ENCODE data around the gene CCR1. TPM values are rescaled to one million over a fixed set of nuclear protein-coding genes. Genes with fewer than 3 reads are reported as not detected.

CCR1 gene
- total RNA-seq: 7.7 TPM
- polyA plus RNA-seq: 7.3 TPM

- no peak for DNase-seq (ENCODE audit: extremely low spot score)
- Histone ChIP-seq H3K4me1 (ENCODE audit: insufficient read depth) (no peaks in the 10 kb centered on the region), H3K27ac (ENCODE audit: low read depth) (no peak within 1 kb of the TSS), H3K36me3 (ENCODE audit: insufficient read depth) (no peaks in the 10 kb centered on the region), H3K4me3 (ENCODE audit: low read depth, low read length) (no peak within 1 kb of the TSS)
- 31% methylated on average over 3 of the region's 3 CpGs for WGBS
These were observed at the start of gene CCR1 for GRCh38 chr3:46208167-46208704. Gene CCR1, minus strand, starts transcription at chr3:46208313. Its CDS starts 4,000 bp downstream, at chr3:46204313.

GRCh38 chr3:46252980-46253379, 44.9 kb upstream of the CCR1 start:
- no peak overlapping the region for H3K27ac ChIP-seq (ENCODE audit: low read depth)
- no peaks in the 10 kb centered on the region for H3K36me3 ChIP-seq (ENCODE audit: insufficient read depth)
- H3K4me1 ChIP-seq (ENCODE audit: insufficient read depth): no peaks in the 10 kb centered on the region
- no peak overlapping the region for H3K4me3 ChIP-seq (ENCODE audit: low read depth, low read length)
- 50% methylated on average over 1 of the region's 1 CpG for WGBS
- DNase-seq (ENCODE audit: extremely low spot score): no peak

DNA sequence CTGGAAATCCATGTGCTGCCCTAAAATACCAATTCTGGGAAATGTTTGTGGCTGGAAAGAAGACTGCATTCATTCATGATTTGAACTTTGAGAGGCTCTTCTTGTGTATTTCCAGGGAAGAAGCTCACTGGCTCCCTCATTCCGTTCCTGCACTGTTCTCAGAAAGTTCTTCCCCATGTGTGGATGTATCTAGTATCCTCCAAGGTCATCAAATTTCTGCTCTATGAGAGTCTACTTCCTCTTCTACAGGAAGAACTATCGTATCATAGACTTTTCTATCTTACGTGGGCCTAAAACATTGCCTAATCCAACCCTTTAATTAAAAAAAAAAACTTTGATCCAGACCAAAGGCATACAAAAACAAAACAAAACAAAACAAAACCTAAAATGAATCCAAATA, 37.0 kb upstream of the CCR1 start:
- H3K4me3 ChIP-seq (ENCODE audit: low read depth, low read length): no peak overlapping the region
- no peak for DNase-seq (ENCODE audit: extremely low spot score)
- no peaks in the 10 kb centered on the region for H3K4me1 ChIP-seq (ENCODE audit: insufficient read depth)
- no peaks in the 10 kb centered on the region for H3K36me3 ChIP-seq (ENCODE audit: insufficient read depth)
- WGBS: 84% methylated on average over 3 of the region's 3 CpGs
- H3K27ac ChIP-seq (ENCODE audit: low read depth): no peak overlapping the region

GRCh38 chr3:46243560-46243959, 35.4 kb upstream of the CCR1 start:
- no peaks in the 10 kb centered on the region for H3K36me3 ChIP-seq (ENCODE audit: insufficient read depth)
- no peak overlapping the region for H3K4me3 ChIP-seq (ENCODE audit: low read depth, low read length)
- no peaks in the 10 kb centered on the region for H3K4me1 ChIP-seq (ENCODE audit: insufficient read depth)
- WGBS: 74% methylated on average over 2 of the region's 2 CpGs
- no peak overlapping the region for H3K27ac ChIP-seq (ENCODE audit: low read depth)
- DNase-seq (ENCODE audit: extremely low spot score): no peak

DNA sequence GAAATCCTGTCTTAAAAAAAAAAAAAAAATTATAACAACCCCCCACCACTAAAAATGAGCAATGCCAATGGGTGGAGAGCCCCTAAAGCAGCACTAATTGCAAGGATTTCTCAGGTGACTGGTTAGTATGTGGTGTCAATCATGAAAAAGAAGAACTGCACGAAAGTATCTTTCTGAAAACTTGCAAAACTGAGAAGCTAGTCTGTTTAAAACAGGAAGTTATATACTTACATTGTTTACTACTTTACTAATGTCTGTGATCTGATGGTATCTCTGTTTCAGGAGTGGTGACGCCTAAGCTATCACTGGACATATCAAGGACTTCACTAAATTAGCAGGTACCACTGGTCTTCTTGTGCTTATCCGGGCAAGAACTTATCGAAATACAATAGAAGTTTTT, 34.0 kb upstream of the CCR1 start, which contains the start of gene CCR3:
Gene CCR3 (plus strand): TSS at position 341 of the 400 bp plus-strand sequence. CDS start 22,699 bp downstream, outside the sequence.
- no peak for DNase-seq (ENCODE audit: extremely low spot score)
- no peak within 1 kb of the TSS for H3K4me3 ChIP-seq (ENCODE audit: low read depth, low read length)
- 70% methylated on average over 4 of the region's 4 CpGs for WGBS
- H3K27ac ChIP-seq (ENCODE audit: low read depth): no peak within 1 kb of the TSS
- H3K36me3 ChIP-seq (ENCODE audit: insufficient read depth): no peaks in the 10 kb centered on the region
- H3K4me1 ChIP-seq (ENCODE audit: insufficient read depth): no peaks in the 10 kb centered on the region

DNA sequence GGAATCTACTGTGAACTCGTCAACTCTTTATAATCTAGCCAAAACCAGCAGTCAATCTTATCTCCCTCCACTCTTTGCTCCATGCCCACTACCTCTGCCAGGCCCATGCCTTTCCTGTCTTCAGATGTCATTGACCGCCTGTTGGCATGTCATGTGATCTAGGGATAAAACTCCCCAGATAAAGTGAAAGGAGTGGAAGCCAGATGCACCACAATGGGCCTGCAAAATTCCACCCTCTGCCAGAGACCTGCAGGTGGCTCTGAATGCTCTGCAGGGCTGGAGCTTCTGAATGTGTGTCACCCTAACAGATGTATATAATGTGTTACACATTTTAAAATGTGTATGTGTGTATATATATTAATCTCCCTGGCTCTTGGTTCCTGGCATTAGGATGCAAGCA, 31.8 kb upstream of the CCR1 start:
- 67% methylated on average over 2 of the region's 2 CpGs for WGBS
- H3K4me1 ChIP-seq (ENCODE audit: insufficient read depth): no peaks in the 10 kb centered on the region
- no peak overlapping the region for H3K27ac ChIP-seq (ENCODE audit: low read depth)
- no peak for DNase-seq (ENCODE audit: extremely low spot score)
- H3K36me3 ChIP-seq (ENCODE audit: insufficient read depth): no peaks in the 10 kb centered on the region
- no peak overlapping the region for H3K4me3 ChIP-seq (ENCODE audit: low read depth, low read length)

DNA sequence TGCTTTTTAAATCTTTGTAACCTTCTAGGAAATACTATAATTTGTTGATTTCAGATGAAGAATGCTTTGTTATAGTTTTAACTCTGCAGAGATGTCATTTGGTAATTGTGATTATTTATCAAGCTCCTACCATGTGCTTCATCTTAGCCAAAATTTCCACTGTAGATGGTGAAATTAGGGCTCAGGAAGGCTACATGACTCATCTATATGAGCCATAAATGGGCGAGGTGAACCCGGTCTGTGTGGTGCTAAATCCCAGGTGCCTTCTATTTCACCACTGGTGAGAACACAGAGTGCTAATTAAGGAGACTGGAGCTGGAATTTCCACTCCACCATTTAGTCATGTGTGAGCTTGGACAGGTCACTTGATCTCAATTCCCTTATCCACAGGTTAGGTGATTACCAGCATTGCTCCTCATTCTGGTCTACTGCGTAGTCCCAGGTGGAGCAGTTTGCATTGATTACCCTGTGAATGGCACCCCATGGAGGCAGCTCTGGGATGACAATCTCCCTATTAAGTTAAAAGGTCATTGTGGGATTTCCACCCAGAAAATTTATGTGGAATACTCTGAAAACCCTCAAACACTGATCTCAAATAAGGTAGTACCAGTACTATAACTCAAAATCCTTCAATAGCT, 31.3 kb upstream of the CCR1 start:
- DNase-seq (ENCODE audit: extremely low spot score): no peak
- Histone ChIP-seq H3K4me1 (ENCODE audit: insufficient read depth) (no peaks in the 10 kb centered on the region), H3K27ac (ENCODE audit: low read depth) (no peak overlapping the region), H3K36me3 (ENCODE audit: insufficient read depth) (no peaks in the 10 kb centered on the region), H3K4me3 (ENCODE audit: low read depth, low read length) (no peak overlapping the region)
- 77% methylated on average over 3 of the region's 3 CpGs for WGBS

DNA sequence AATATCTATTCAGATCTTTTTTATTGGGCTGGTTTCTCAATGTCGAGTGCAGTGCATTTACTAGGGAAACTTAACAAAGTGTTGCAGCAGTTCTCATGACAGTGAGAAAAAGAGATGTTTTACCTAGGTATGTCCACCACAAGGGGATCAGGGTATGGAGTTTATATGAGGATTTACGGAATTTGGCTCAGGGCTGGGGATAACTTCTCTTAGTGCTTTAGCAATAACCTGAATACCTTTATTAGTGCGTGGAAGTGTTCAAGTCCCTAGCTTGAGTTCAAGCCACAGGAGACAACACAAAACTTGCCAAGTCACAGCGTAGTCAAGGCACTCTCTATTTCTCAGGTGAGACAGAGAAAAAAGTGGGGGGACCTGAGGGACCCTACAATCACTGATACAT, 30.3 kb upstream of the CCR1 start:
- Histone ChIP-seq H3K4me1 (ENCODE audit: insufficient read depth) (no peaks in the 10 kb centered on the region), H3K27ac (ENCODE audit: low read depth) (no peak overlapping the region), H3K36me3 (ENCODE audit: insufficient read depth) (no peaks in the 10 kb centered on the region), H3K4me3 (ENCODE audit: low read depth, low read length) (no peak overlapping the region)
- no peak for DNase-seq (ENCODE audit: extremely low spot score)
- 77% methylated on average over 4 of the region's 4 CpGs for WGBS

DNA sequence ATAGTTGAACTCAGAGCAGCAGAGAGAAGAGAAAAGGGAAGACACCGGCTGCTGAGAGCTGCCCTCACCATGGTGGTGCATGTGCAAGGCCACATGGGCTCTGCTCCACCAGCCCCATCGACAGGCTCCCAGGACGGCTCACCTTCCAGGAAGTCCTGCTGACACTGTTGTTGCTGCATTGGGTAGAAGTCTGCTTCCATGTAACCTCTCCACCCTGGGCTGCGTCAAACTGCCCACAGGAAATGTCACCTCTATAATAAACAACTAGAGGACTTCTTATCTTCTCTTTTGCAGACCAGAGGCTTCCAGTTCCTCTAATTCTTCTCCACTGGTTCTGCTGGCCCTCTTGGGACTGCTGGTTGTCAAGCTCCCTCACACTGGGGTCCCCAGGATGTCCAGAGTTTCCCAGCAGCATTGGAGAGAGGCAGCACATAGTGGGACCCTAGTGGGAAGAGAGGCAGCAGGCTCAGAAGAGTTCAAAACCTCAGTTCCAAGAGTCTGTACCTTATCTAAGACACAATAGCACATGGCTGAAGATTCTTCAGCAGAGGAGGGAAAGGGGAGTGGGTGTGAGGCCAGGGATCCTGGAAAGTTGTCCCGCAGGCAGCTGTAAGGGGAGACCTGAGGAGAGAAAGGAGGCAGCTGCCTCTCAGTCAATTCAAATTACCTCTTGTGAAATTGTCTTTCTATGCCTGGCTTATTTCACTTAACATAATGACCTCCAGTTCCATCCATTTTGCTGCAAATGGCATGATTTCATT, 28.4 kb upstream of the CCR1 start:
- no peak overlapping the region for H3K4me3 ChIP-seq (ENCODE audit: low read depth, low read length)
- no peaks in the 10 kb centered on the region for H3K36me3 ChIP-seq (ENCODE audit: insufficient read depth)
- DNase-seq (ENCODE audit: extremely low spot score): no peak
- 70% methylated on average over 5 of the region's 5 CpGs for WGBS
- H3K4me1 ChIP-seq (ENCODE audit: insufficient read depth): no peaks in the 10 kb centered on the region
- no peak overlapping the region for H3K27ac ChIP-seq (ENCODE audit: low read depth)

- Histone ChIP-seq H3K4me3 (ENCODE audit: low read depth, low read length) (no peak overlapping the region), H3K36me3 (ENCODE audit: insufficient read depth) (no peaks in the 10 kb centered on the region), H3K27ac (ENCODE audit: low read depth) (no peak overlapping the region), H3K4me1 (ENCODE audit: insufficient read depth) (no peaks in the 10 kb centered on the region)
- WGBS: 74% methylated on average over 2 of the region's 2 CpGs
- DNase-seq (ENCODE audit: extremely low spot score): no peak
These were observed 27.3 kb upstream of the CCR1 start for GRCh38 chr3:46235425-46235824.

- no peak overlapping the region for H3K4me3 ChIP-seq (ENCODE audit: low read depth, low read length)
- DNase-seq (ENCODE audit: extremely low spot score): no peak
- WGBS: 57% methylated on average over 6 of the region's 6 CpGs
- H3K36me3 ChIP-seq (ENCODE audit: insufficient read depth): no peaks in the 10 kb centered on the region
- no peaks in the 10 kb centered on the region for H3K4me1 ChIP-seq (ENCODE audit: insufficient read depth)
- no peak overlapping the region for H3K27ac ChIP-seq (ENCODE audit: low read depth)
These were observed 25.1 kb upstream of the CCR1 start for GRCh38 chr3:46233194-46233593.

- 76% methylated on average over 5 of the region's 5 CpGs for WGBS
These were observed 23.2 kb upstream of the CCR1 start for GRCh38 chr3:46231323-46231722.

GRCh38 chr3:46228260-46229242, 20.4 kb upstream of the CCR1 start:
- WGBS: 26% methylated on average over 5 of the region's 5 CpGs
- Histone ChIP-seq H3K4me3 (ENCODE audit: low read depth, low read length) (no peak overlapping the region), H3K36me3 (ENCODE audit: insufficient read depth) (no peaks in the 10 kb centered on the region), H3K27ac (ENCODE audit: low read depth) (no peak overlapping the region), H3K4me1 (ENCODE audit: insufficient read depth) (no peaks in the 10 kb centered on the region)
- DNase-seq (ENCODE audit: extremely low spot score): no peak

More at GRCh38 chr3:46231323-46231722, 23.2 kb upstream of the CCR1 start:
- Histone ChIP-seq H3K36me3 (ENCODE audit: insufficient read depth) (no peaks in the 10 kb centered on the region), H3K4me1 (ENCODE audit: insufficient read depth) (no peaks in the 10 kb centered on the region), H3K27ac (ENCODE audit: low read depth) (no peak overlapping the region), H3K4me3 (ENCODE audit: low read depth, low read length) (no peak overlapping the region)
- DNase-seq (ENCODE audit: extremely low spot score): no peak
